NB4 (cell line): Measurements from ENCODE around the gene NSG1.
"Not testable (repeated sequence)": the region's sequence is repeated elsewhere in the genome, so short reads cannot be mapped to it uniquely, and the experiment has no call there.

ENCODE experiments used
- CTCF ChIP-seq: IDR thresholded peaks from one replicate; pipeline ENCODE4 v1.5.1; 2012; ENCODE audit warnings: low read depth, low read length
- TF ChIP-seq, protein P1 (sequence below): IDR thresholded peaks from 2 replicates; pipeline ENCODE4 v1.6.1; 2011; ENCODE audit warnings: low read depth, low read length

GRCh38 chr4:4348585-4348984, 38.3 kb upstream of the NSG1 start:
- not testable (repeated sequence) for TF ChIP-seq CTCF
- TF ChIP-seq, protein P1, sequence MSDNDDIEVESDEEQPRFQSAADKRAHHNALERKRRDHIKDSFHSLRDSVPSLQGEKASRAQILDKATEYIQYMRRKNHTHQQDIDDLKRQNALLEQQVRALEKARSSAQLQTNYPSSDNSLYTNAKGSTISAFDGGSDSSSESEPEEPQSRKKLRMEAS, result not testable (repeated sequence)
